Endodermal cell (in vitro differentiated cells): Measurements from ENCODE around the gene HEPHL1. TPM values are rescaled to one million over a fixed set of nuclear protein-coding genes. Genes with fewer than 3 reads are reported as not detected.

ENCODE experiments used
- DNase-seq: peaks from one replicate; pipeline ENCODE4 v3.0.0-alpha.2; 2017
- H3K27ac ChIP-seq: 2 replicates; pipeline ENCODE4 v1.5.1; 2013; ENCODE audit warnings: mild to moderate bottlenecking, low read depth, low read length, moderate library complexity
- H3K27me3 ChIP-seq: 2 replicates; pipeline ENCODE4 v1.6.1; 2013; ENCODE audit warnings: mild to moderate bottlenecking, low read length, moderate library complexity; ENCODE audit not compliant: insufficient read depth, control insufficient read depth, poor library complexity, severe bottlenecking
- H3K36me3 ChIP-seq: 2 replicates; pipeline ENCODE4 v1.7.0; 2013; ENCODE audit warnings: mild to moderate bottlenecking, low read length, moderate library complexity; ENCODE audit not compliant: control insufficient read depth, insufficient read depth
- H3K4me1 ChIP-seq: one replicate; pipeline ENCODE4 v1.7.0; 2013; ENCODE audit warnings: low read length; ENCODE audit not compliant: control insufficient read depth, insufficient read depth
- H3K4me3 ChIP-seq: 2 replicates; pipeline ENCODE4 v1.5.1; 2013; ENCODE audit warnings: mild to moderate bottlenecking, low read length, moderate library complexity
- H3K9ac ChIP-seq: 2 replicates; pipeline ENCODE4 v1.6.1; 2013; ENCODE audit warnings: mild to moderate bottlenecking, low read length, moderate library complexity; ENCODE audit not compliant: poor library complexity, severe bottlenecking; ENCODE audit errors: extremely low read depth
- H3K9me3 ChIP-seq: 2 replicates; pipeline ENCODE4 v1.6.1; 2013; ENCODE audit warnings: mild to moderate bottlenecking, low read length, moderate library complexity; ENCODE audit not compliant: control insufficient read depth
- H3K27ac Mint-ChIP-seq: 2 replicates; pipeline ENCODE4 v1.8.0; 2020; ENCODE audit warnings: mixed read lengths
- H3K27me3 Mint-ChIP-seq: 2 replicates; pipeline ENCODE4 v1.8.0; 2021; ENCODE audit warnings: mild to moderate bottlenecking, mixed read lengths; ENCODE audit not compliant: insufficient read depth
- H3K36me3 Mint-ChIP-seq: 2 replicates; pipeline ENCODE4 v1.8.0; 2020; ENCODE audit warnings: low read depth, mixed read lengths
- H3K4me1 Mint-ChIP-seq: 2 replicates; pipeline ENCODE4 v1.8.0; 2020; ENCODE audit warnings: mixed read lengths
- H3K4me3 Mint-ChIP-seq: 2 replicates; pipeline ENCODE4 v1.8.0; 2020; ENCODE audit warnings: mild to moderate bottlenecking, moderate library complexity, mixed read lengths
- H3K9me3 Mint-ChIP-seq: 2 replicates; pipeline ENCODE4 v1.8.0; 2020; ENCODE audit warnings: mild to moderate bottlenecking, mixed read lengths
- WGBS, 2 experiments: methylation state at CpG; one replicate each; pipeline versions ENCODE4 v1.1.5 to v1.1.7; 2013; ENCODE audit warnings: missing lambda C conversion rate in 2 of 2, mixed read lengths in 1 of 2; ENCODE audit not compliant: insufficient coverage in 1 of 2, insufficient read length in 1 of 2; 5-methylcytosine and 5-hydroxymethylcytosine counted together
- total RNA-seq, 2 donors: library from RNA; stranded (reverse); fragmentation: NEBNext Ultra II Directional in 1 of 2; extraction: Animal tissue kit (Norgen Biotek cat#: 25700) in 1 of 2; gene quantifications; 2 replicates in 1 of 2; 3 replicates in 1 of 2; pipeline ENCODE4 v1.2.1, GENCODE V29; 2021
- TF ChIP-seq, protein P1 (sequence below): fragments of 200-600 bp; sonication (generic); conservative IDR thresholded peaks from 2 replicates; pipeline ENCODE4 v1.5.0; 2021; ENCODE audit warnings: antibody characterized with exemption, mild to moderate bottlenecking

HEPHL1 gene
- total RNA-seq, 2 donors from 2014 or later: not detected

DNA sequence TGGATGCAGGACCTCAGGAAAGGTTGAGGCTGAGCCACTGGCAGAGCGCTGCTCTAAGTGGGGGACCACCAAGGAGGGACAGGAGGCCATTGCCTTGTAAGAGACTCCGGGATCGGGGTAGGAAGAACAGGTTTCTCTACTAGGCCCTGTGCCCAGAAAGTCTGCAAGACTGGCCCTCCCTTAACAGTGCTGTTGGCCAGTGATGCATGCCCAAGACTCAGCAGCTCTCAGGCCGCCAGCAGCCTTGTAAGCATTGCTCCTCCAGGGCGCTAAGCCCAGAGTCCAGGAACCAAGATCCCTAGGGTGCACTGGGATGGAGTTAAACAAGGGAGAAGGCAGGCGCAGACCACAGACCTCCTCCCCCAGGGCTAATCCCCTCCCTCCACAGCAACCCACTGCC, 68.2 kb downstream of the HEPHL1 start:
- no peak overlapping the region for H3K4me3 ChIP-seq
- H3K9me3 Mint-ChIP-seq: no peaks in the 10 kb centered on the region
- H3K9ac ChIP-seq: no peak overlapping the region
- no peaks in the 10 kb centered on the region for H3K4me1 ChIP-seq
- no peaks in the 10 kb centered on the region for H3K36me3 ChIP-seq
- TF ChIP-seq, protein P1, sequence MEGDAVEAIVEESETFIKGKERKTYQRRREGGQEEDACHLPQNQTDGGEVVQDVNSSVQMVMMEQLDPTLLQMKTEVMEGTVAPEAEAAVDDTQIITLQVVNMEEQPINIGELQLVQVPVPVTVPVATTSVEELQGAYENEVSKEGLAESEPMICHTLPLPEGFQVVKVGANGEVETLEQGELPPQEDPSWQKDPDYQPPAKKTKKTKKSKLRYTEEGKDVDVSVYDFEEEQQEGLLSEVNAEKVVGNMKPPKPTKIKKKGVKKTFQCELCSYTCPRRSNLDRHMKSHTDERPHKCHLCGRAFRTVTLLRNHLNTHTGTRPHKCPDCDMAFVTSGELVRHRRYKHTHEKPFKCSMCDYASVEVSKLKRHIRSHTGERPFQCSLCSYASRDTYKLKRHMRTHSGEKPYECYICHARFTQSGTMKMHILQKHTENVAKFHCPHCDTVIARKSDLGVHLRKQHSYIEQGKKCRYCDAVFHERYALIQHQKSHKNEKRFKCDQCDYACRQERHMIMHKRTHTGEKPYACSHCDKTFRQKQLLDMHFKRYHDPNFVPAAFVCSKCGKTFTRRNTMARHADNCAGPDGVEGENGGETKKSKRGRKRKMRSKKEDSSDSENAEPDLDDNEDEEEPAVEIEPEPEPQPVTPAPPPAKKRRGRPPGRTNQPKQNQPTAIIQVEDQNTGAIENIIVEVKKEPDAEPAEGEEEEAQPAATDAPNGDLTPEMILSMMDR: no peak
- no peaks in the 10 kb centered on the region for H3K27me3 ChIP-seq
- H3K27me3 Mint-ChIP-seq: peaks cover 6% of the 10 kb centered on the region
- 88 to 89% methylated on average over 1 to 6 of the region's 6 CpGs for WGBS, 2 experiments
- no peak overlapping the region for H3K4me3 Mint-ChIP-seq
- H3K27ac Mint-ChIP-seq: no peak overlapping the region
- no peak overlapping the region for H3K27ac ChIP-seq
- H3K36me3 Mint-ChIP-seq: no peaks in the 10 kb centered on the region
- no peak for DNase-seq
- H3K9me3 ChIP-seq: no peaks in the 10 kb centered on the region
- H3K4me1 Mint-ChIP-seq: no peaks in the 10 kb centered on the region

DNA sequence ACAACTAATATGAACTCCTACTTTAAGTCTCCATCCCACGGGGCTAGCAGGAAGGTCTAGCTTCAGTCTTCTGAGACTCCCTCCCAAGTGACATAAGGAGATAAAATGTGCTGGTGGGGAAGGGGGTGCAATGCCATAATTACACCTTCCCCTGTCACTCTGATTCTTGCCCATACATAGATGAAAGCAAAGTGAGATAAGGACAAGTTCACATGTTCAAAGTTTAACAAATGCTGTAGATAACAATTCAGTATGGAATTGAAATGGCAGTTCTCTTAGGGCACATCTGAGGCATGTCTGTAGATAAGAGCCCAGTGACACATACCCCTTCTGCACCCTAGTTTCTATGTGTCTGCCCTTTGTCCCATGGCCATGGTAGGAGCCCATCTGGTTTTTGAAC, 69.2 kb downstream of the HEPHL1 start:
- Mint-ChIP-seq H3K36me3 (no peaks in the 10 kb centered on the region), H3K27me3 (peaks cover 6% of the 10 kb centered on the region), H3K4me3 (no peak overlapping the region), H3K4me1 (no peaks in the 10 kb centered on the region), H3K9me3 (no peaks in the 10 kb centered on the region), H3K27ac (no peak overlapping the region)
- no peaks in the 10 kb centered on the region for H3K9me3 ChIP-seq
- H3K9ac ChIP-seq: no peak overlapping the region
- no peaks in the 10 kb centered on the region for H3K4me1 ChIP-seq
- no peak for DNase-seq
- no peak overlapping the region for H3K27ac ChIP-seq
- H3K36me3 ChIP-seq: no peaks in the 10 kb centered on the region
- H3K4me3 ChIP-seq: no peak overlapping the region
- H3K27me3 ChIP-seq: no peaks in the 10 kb centered on the region
- TF ChIP-seq, protein P1: no peak
- 100% methylated on average over 1 of the region's 1 CpG; no CpG with 5 or more reads in 1 of the 2 experiments for WGBS, 2 experiments

DNA sequence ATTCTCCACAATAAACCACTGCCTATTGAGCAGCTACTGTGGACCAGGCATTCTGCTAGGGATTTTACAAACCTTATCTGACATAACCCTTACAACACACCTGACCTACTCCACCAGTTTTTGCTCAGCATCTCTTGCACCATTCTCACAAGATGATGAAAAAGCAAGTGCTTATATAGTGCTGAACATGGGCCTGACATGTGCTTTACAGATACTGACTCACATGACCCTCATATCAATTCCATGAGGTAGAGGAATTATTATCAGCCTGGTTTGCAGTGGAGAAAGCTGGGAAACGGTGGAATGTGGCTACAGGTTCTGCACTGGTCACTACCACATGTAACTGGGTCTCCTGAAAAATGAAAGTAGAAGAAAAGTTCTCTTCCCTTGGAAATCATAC, 69.9 kb downstream of the HEPHL1 start:
- Mint-ChIP-seq H3K4me1 (no peaks in the 10 kb centered on the region), H3K27me3 (peaks cover 6% of the 10 kb centered on the region), H3K27ac (no peak overlapping the region), H3K4me3 (no peak overlapping the region), H3K36me3 (no peaks in the 10 kb centered on the region), H3K9me3 (no peaks in the 10 kb centered on the region)
- Histone ChIP-seq H3K9me3 (no peaks in the 10 kb centered on the region), H3K4me3 (no peak overlapping the region), H3K9ac (no peak overlapping the region), H3K4me1 (no peaks in the 10 kb centered on the region), H3K27ac (no peak overlapping the region), H3K36me3 (no peaks in the 10 kb centered on the region), H3K27me3 (no peaks in the 10 kb centered on the region)
- no peak for DNase-seq
- TF ChIP-seq, protein P1: no peak
- 88 to 100% methylated on average over 1 of the region's 1 CpG for WGBS, 2 experiments
